Prostate gland (tissue), 2 donors: ENCODE results near the gene VPS8. TPM values are rescaled to one million over a fixed set of nuclear protein-coding genes. Genes with fewer than 3 reads are reported as not detected.

Experiments
- DNase-seq: peaks from one replicate; pipeline ENCODE4 v3.0.0-alpha.2; 2019; ENCODE audit warnings: low spot score
- H3K27ac ChIP-seq, 2 donors: fragments of 200-600 bp; sonication (generic); 2 replicates each; pipeline ENCODE4 v1.5.1; 2017 to 2019
- H3K27me3 ChIP-seq: fragments of 200-600 bp; sonication (generic); replicated peaks from 2 replicates; pipeline ENCODE4 v1.5.1; 2019; ENCODE audit not compliant: insufficient read depth
- H3K36me3 ChIP-seq, 2 donors: fragments of 200-600 bp; sonication (generic); 1 replicate in 1 of 2; 2 replicates in 1 of 2; pipeline versions ENCODE4 v1.5.1 to v1.8.1; 2017 to 2019
- H3K4me1 ChIP-seq: fragments of 200-600 bp; sonication (generic); replicated peaks from 2 replicates; pipeline ENCODE4 v1.5.1; 2019
- H3K4me3 ChIP-seq, 2 donors: fragments of 200-600 bp; sonication (generic); 2 replicates each; pipeline ENCODE4 v1.5.1; 2017 to 2019
- H3K9me3 ChIP-seq: fragments of 200-600 bp; sonication (generic); 2 replicates; pipeline ENCODE4 v1.5.1; 2017
- CTCF ChIP-seq, 4 experiments: fragments of 200-600 bp in 2 of 4; fragments of 450-650 bp in 2 of 4; sonication (generic) in 2 of 4; IDR thresholded peaks; 1 replicate in 3 of 4; 2 replicates in 1 of 4; pipeline ENCODE4 v1.5.1; 2016 to 2019; ENCODE audit warnings: antibody characterized with exemption in 4 of 4, mild to moderate bottlenecking in 2 of 4, moderate library complexity in 2 of 4
- POLR2A ChIP-seq: fragments of 450-650 bp; IDR thresholded peaks from one replicate; pipeline ENCODE4 v1.6.1; 2016; ENCODE audit warnings: antibody characterized with exemption, mild to moderate bottlenecking
- POLR2AphosphoS5 ChIP-seq: sonication (generic); formaldehyde crosslinking; IDR thresholded peaks from one replicate; pipeline ENCODE4 v1.6.1; 2017; ENCODE audit warnings: antibody characterized with exemption
- WGBS: methylation state at CpG from one replicate; pipeline ENCODE4 v1.1.5; 2018; 5-methylcytosine and 5-hydroxymethylcytosine counted together
- intact Hi-C: fragments of 100-400 bp; cut with DNase I; formaldehyde crosslinking; loops from one replicate; pipeline ENCODE4 v1.14.2; 2022
- total RNA-seq, 2 donors: library from RNA; depleted of rRNA; stranded (reverse); fragments of >200 nt; gene quantifications; one replicate each; pipeline ENCODE4 v1.1.0, GENCODE V29; 2016

VPS8 gene
- total RNA-seq, 2 donors from 2014 or later = 36.7 to 70.6 TPM

GRCh38 chr3:185081521-185081920 lies 269.6 kb downstream of the VPS8 start:
- no peaks in the 10 kb centered on the region for H3K27me3 ChIP-seq
- WGBS = 86% methylated on average over 1 of the region's 1 CpG
- TF ChIP-seq POLR2AphosphoS5 (no peak), POLR2A (no peak), CTCF (IDR thresholded peaks at IDR 0.05) (no peak)
- H3K4me1 ChIP-seq = no peaks in the 10 kb centered on the region
- no peak overlapping the region for H3K27ac ChIP-seq
- no peak for DNase-seq
- H3K4me3 ChIP-seq = no peak overlapping the region
- no peaks in the 10 kb centered on the region for H3K36me3 ChIP-seq
- intact Hi-C loops = loop anchor here (5.0 kb wide), 1 partner anchor 71 kb away; the partner anchor contains the start of gene C3orf70
- H3K9me3 ChIP-seq = no peaks in the 10 kb centered on the region

GRCh38 chr3:185082149-185082548 lies 270.2 kb downstream of the VPS8 start:
- DNase-seq = no peak
- no peak for TF ChIP-seq POLR2A
- no peak for TF ChIP-seq POLR2AphosphoS5
- no peak for TF ChIP-seq CTCF (IDR thresholded peaks at IDR 0.05)
- Histone ChIP-seq H3K9me3 (no peaks in the 10 kb centered on the region), H3K4me1 (no peaks in the 10 kb centered on the region), H3K4me3 (no peak overlapping the region), H3K36me3 (no peaks in the 10 kb centered on the region), H3K27me3 (no peaks in the 10 kb centered on the region), H3K27ac (no peak overlapping the region)
- intact Hi-C loops = loop anchor here (5.0 kb wide), 1 partner anchor 70 kb away; the partner anchor contains the start of gene C3orf70
- 75% methylated on average over 3 of the region's 3 CpGs for WGBS

GRCh38 chr3:185082829-185083228 lies 270.9 kb downstream of the VPS8 start:
- H3K4me3 ChIP-seq = no peak overlapping the region
- WGBS = 74% methylated on average over 14 of the region's 14 CpGs
- no peak for DNase-seq
- H3K9me3 ChIP-seq = no peaks in the 10 kb centered on the region
- TF ChIP-seq POLR2A = no peak
- no peak for TF ChIP-seq CTCF (IDR thresholded peaks at IDR 0.05)
- no peak for TF ChIP-seq POLR2AphosphoS5
- no peaks in the 10 kb centered on the region for H3K36me3 ChIP-seq
- intact Hi-C loops = loop anchor here (5.0 kb wide), 1 partner anchor 69 kb away; the partner anchor contains the start of gene C3orf70
- no peaks in the 10 kb centered on the region for H3K4me1 ChIP-seq
- no peak overlapping the region for H3K27ac ChIP-seq
- H3K27me3 ChIP-seq = no peaks in the 10 kb centered on the region

GRCh38 chr3:185084402-185084801 lies 272.4 kb downstream of the VPS8 start:
- no peaks in the 10 kb centered on the region for H3K36me3 ChIP-seq
- H3K4me3 ChIP-seq = no peak overlapping the region
- H3K27me3 ChIP-seq = no peaks in the 10 kb centered on the region
- DNase-seq = no peak
- no peaks in the 10 kb centered on the region for H3K4me1 ChIP-seq
- intact Hi-C loops = loop anchor here (5.0 kb wide), 1 partner anchor 68 kb away; the partner anchor contains the start of gene C3orf70
- TF ChIP-seq CTCF (IDR thresholded peaks at IDR 0.05) (no peak), POLR2A (no peak), POLR2AphosphoS5 (no peak)
- H3K9me3 ChIP-seq = no peaks in the 10 kb centered on the region
- H3K27ac ChIP-seq = no peak overlapping the region
- WGBS = 88% methylated on average over 5 of the region's 5 CpGs

- H3K9me3 ChIP-seq = no peaks in the 10 kb centered on the region
- no peak overlapping the region for H3K4me3 ChIP-seq
- no peaks in the 10 kb centered on the region for H3K36me3 ChIP-seq
- no peak overlapping the region for H3K27ac ChIP-seq
- H3K4me1 ChIP-seq = no peaks in the 10 kb centered on the region
- 58% methylated on average over 5 of the region's 5 CpGs for WGBS
- intact Hi-C loops = loop anchor here (5.0 kb wide), 2 partner anchors 67 to 92 kb away; partner anchors contain the start of gene C3orf70
- H3K27me3 ChIP-seq = no peaks in the 10 kb centered on the region
- no peak for TF ChIP-seq POLR2AphosphoS5
- no peak for TF ChIP-seq POLR2A
- TF ChIP-seq CTCF (IDR thresholded peaks at IDR 0.05) = no peak
- DNase-seq = no peak
Measured at GRCh38 chr3:185084901-185085300, 272.9 kb downstream of the VPS8 start.
